SK-N-SH (cell line): ENCODE measurements around the gene MFAP1. TPM values are rescaled to one million over a fixed set of nuclear protein-coding genes. Genes with fewer than 3 reads are reported as not detected.
"Not testable (repeated sequence)": the region's sequence is repeated elsewhere in the genome, so short reads cannot be mapped to it uniquely, and the experiment has no call there.

Experiments used
- CTCF ChIA-PET: fragments of 300-600, 350-600 bp; formaldehyde crosslinking; extraction: SDS; loops from one replicate; lab custom pipeline; 2021; lab: Yijun Ruan, JAX
- POLR2A ChIA-PET: fragments of 350-600 bp; sonication (Branson Sonifier 250); formaldehyde crosslinking; extraction: SDS; loops from one replicate; lab custom pipeline; 2020; ENCODE audit warnings: antibody characterized with exemption, inconsistent platforms; lab: Yijun Ruan, JAX
- DNase-seq: peaks from one replicate; pipeline ENCODE4 v3.0.0; 2012
- H2AFZ ChIP-seq: fragments of 200-600 bp; sonication (generic); 2 replicates; pipeline ENCODE4 v1.8.1; 2016; ENCODE audit warnings: antibody characterized with exemption, mild to moderate bottlenecking, low read depth
- H3F3A ChIP-seq: fragments of 200-600 bp; sonication (generic); replicated peaks from 2 replicates; pipeline ENCODE3; 2016; ENCODE audit warnings: antibody characterized with exemption, mild to moderate bottlenecking; ENCODE audit not compliant: insufficient read depth
- H3K27ac ChIP-seq, 2 experiments: fragments of 200-500 bp in 1 of 2; fragments of 200-600 bp in 1 of 2; sonication (Bioruptor generic) in 1 of 2; sonication (generic), shearing (Covaris generic) in 1 of 2; 2 replicates each; pipeline versions ENCODE4 v1.5.1 to v1.6.1; 2014 to 2016; ENCODE audit warnings: low read depth in 2 of 2, inconsistent platforms in 1 of 2, low read length in 1 of 2, mild to moderate bottlenecking in 1 of 2, mixed read lengths in 1 of 2
- H3K27me3 ChIP-seq: fragments of 200-600 bp; sonication (generic), shearing (Covaris generic); 2 replicates; pipeline ENCODE4 v1.6.1; 2016; ENCODE audit warnings: mixed run types; ENCODE audit not compliant: insufficient read depth
- H3K36me3 ChIP-seq, 2 experiments: fragments of 200-500 bp in 1 of 2; fragments of 200-600 bp in 1 of 2; sonication (Bioruptor generic) in 1 of 2; sonication (generic) in 1 of 2; replicated peaks in 1 of 2; 2 replicates each; pipeline versions ENCODE3 to v1.5.1; 2014 to 2016; ENCODE audit warnings: low read length in 1 of 2, mild to moderate bottlenecking in 1 of 2; ENCODE audit not compliant: insufficient read depth in 2 of 2, control insufficient read depth in 1 of 2
- H3K4me1 ChIP-seq, 2 experiments: fragments of 200-500 bp in 1 of 2; fragments of 200-600 bp in 1 of 2; sonication (Bioruptor generic) in 1 of 2; sonication (generic), shearing (Covaris generic) in 1 of 2; 2 replicates each; pipeline versions ENCODE4 v1.5.1 to v1.6.1; 2014 to 2016; ENCODE audit warnings: low read depth in 1 of 2, low read length in 1 of 2, mixed run types in 1 of 2; ENCODE audit not compliant: insufficient read depth in 2 of 2, control insufficient read depth in 1 of 2
- H3K4me2 ChIP-seq: fragments of 200-600 bp; sonication (generic), shearing (Covaris generic); 2 replicates; pipeline ENCODE4 v1.6.1; 2017; ENCODE audit warnings: mixed run types
- H3K4me3 ChIP-seq, 2 experiments: fragments of 200-500 bp in 1 of 2; fragments of 200-600 bp in 1 of 2; sonication (Bioruptor generic) in 1 of 2; sonication (generic), shearing (Covaris generic) in 1 of 2; 2 replicates each; pipeline versions ENCODE4 v1.5.1 to v1.8.1; 2014 to 2016; ENCODE audit warnings: low read depth in 2 of 2, inconsistent platforms in 1 of 2, low read length in 1 of 2, mild to moderate bottlenecking in 1 of 2, mixed read lengths in 1 of 2, moderate library complexity in 1 of 2
- H3K79me2 ChIP-seq: fragments of 200-600 bp; sonication (generic); 2 replicates; pipeline ENCODE4 v1.8.1; 2017; ENCODE audit warnings: mild to moderate bottlenecking; ENCODE audit not compliant: insufficient read depth
- H3K9ac ChIP-seq: fragments of 200-600 bp; sonication (generic); 2 replicates; pipeline ENCODE4 v1.6.1; 2017; ENCODE audit warnings: mixed run types
- H3K9me2 ChIP-seq: fragments of 200-600 bp; sonication (generic); 2 replicates; pipeline ENCODE4 v1.6.1; 2017; ENCODE audit warnings: mixed run types
- H3K9me3 ChIP-seq: fragments of 200-600 bp; sonication (generic); 2 replicates; pipeline ENCODE4 v1.6.1; 2017; ENCODE audit warnings: mixed run types, mild to moderate bottlenecking, moderate library complexity
- H4K20me1 ChIP-seq: fragments of 200-600 bp; sonication (generic); 2 replicates; pipeline ENCODE4 v1.6.1; 2017; ENCODE audit warnings: mild to moderate bottlenecking, mixed run types; ENCODE audit not compliant: insufficient read depth
- ELF1 ChIP-seq: IDR thresholded peaks from 2 replicates; pipeline ENCODE4 v1.4.0; 2012
- MEF2A ChIP-seq: IDR thresholded peaks from 2 replicates; pipeline ENCODE4 v1.4.0; 2012; ENCODE audit warnings: low read depth, borderline replicate concordance
- NFIC ChIP-seq: IDR thresholded peaks from 2 replicates; pipeline ENCODE4 v1.4.0; 2012; ENCODE audit warnings: borderline replicate concordance
- RFX5 ChIP-seq: IDR thresholded peaks from 2 replicates; pipeline ENCODE4 v1.6.1; 2012; ENCODE audit warnings: mild to moderate bottlenecking, improper control_type of control experiment, low read length
- TCF12 ChIP-seq: IDR thresholded peaks from 2 replicates; pipeline ENCODE4 v1.4.0; 2012
- WGBS: methylation state at CpG from one replicate; pipeline ENCODE4 v1.1.6; 2017; ENCODE audit warnings: low lambda C conversion rate; 5-methylcytosine and 5-hydroxymethylcytosine counted together
- polyA plus RNA-seq, 3 experiments: library from polyadenylated mRNA; depleted of rRNA; stranded (reverse); fragments of >200 nt; gene quantifications; 2 replicates each; pipeline ENCODE4 v1.2.3, GENCODE V29; 2012
- TF ChIP-seq, protein P1 (sequence below): IDR thresholded peaks from 2 replicates; pipeline ENCODE4 v1.4.0; 2012; ENCODE audit warnings: low read depth
- TF ChIP-seq, protein P2 (sequence below): IDR thresholded peaks from 2 replicates; pipeline ENCODE4 v1.6.1; 2012; ENCODE audit warnings: mild to moderate bottlenecking, low read depth, low read length, moderate library complexity

Gene MFAP1
- polyA plus RNA-seq, 1 of the 3 experiments (the other 2 are of a cell fraction) = 16.5 TPM

DNA sequence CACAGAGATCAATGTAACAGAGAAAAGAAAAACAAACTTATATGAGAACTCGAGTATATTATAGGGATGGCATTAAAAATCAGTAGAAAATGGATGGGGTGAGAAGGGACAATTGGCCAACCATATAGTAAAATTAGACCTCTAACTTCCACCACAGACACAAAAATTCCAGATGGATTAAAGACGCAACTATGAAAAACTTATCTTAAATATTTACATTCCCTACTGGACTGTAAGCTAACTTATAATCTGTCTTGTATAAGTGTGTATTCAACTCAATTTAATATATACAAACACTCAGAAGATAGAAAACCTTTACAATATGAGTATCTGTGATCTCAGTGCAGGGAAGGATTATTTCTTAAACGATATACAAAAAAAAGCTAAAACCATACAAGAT lies 3.0 kb downstream of the MFAP1 start:
- H4K20me1 ChIP-seq = 0 out of 2 replicates have a peak, but pooled peaks cover 11% of the 10 kb centered on the region
- peaks cover 12% of the 10 kb centered on the region for H3F3A ChIP-seq
- 0 out of 4 replicates have a peak overlapping the region, but pooled peaks of 1 of the 2 experiments have one; percentile 16 for H3K4me3 ChIP-seq
- H3K4me1 ChIP-seq = peaks cover 8 to 10% of the 10 kb centered on the region in 2 experiments; a peak in 3 of 4 replicates
- ChIA-PET CTCF (interaction anchor here (1.4 kb wide), 1 partner anchor 10 kb away, joined by 3 read pairs; no protein-coding TSS in a partner anchor), POLR2A (interaction anchor here (0.6 kb wide), 1 partner anchor 21 kb away, joined by 3 read pairs; the partner anchor contains the start of gene HYPK)
- WGBS = 53% methylated on average over 3 of the region's 3 CpGs
- TF ChIP-seq, protein P1, sequence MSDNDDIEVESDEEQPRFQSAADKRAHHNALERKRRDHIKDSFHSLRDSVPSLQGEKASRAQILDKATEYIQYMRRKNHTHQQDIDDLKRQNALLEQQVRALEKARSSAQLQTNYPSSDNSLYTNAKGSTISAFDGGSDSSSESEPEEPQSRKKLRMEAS = no peak
- TF ChIP-seq RFX5 (no peak), MEF2A (no peak), ELF1 (no peak), NFIC (no peak), TCF12 (no peak)
- TF ChIP-seq, protein P2, sequence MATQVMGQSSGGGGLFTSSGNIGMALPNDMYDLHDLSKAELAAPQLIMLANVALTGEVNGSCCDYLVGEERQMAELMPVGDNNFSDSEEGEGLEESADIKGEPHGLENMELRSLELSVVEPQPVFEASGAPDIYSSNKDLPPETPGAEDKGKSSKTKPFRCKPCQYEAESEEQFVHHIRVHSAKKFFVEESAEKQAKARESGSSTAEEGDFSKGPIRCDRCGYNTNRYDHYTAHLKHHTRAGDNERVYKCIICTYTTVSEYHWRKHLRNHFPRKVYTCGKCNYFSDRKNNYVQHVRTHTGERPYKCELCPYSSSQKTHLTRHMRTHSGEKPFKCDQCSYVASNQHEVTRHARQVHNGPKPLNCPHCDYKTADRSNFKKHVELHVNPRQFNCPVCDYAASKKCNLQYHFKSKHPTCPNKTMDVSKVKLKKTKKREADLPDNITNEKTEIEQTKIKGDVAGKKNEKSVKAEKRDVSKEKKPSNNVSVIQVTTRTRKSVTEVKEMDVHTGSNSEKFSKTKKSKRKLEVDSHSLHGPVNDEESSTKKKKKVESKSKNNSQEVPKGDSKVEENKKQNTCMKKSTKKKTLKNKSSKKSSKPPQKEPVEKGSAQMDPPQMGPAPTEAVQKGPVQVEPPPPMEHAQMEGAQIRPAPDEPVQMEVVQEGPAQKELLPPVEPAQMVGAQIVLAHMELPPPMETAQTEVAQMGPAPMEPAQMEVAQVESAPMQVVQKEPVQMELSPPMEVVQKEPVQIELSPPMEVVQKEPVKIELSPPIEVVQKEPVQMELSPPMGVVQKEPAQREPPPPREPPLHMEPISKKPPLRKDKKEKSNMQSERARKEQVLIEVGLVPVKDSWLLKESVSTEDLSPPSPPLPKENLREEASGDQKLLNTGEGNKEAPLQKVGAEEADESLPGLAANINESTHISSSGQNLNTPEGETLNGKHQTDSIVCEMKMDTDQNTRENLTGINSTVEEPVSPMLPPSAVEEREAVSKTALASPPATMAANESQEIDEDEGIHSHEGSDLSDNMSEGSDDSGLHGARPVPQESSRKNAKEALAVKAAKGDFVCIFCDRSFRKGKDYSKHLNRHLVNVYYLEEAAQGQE = no peak
- no peak overlapping the region for H3K9ac ChIP-seq
- H3K9me3 ChIP-seq = no peaks in the 10 kb centered on the region
- no peak overlapping the region for H3K27ac ChIP-seq
- H3K79me2 ChIP-seq = peaks cover 78% of the 10 kb centered on the region
- H3K4me2 ChIP-seq = peak overlapping the region; percentile 51
- H3K9me2 ChIP-seq = no peaks in the 10 kb centered on the region
- H3K36me3 ChIP-seq = peaks cover 11 to 17% of the 10 kb centered on the region in 2 experiments
- H3K27me3 ChIP-seq = no peaks in the 10 kb centered on the region
- no peak overlapping the region for H2AFZ ChIP-seq
- no peak for DNase-seq

DNA sequence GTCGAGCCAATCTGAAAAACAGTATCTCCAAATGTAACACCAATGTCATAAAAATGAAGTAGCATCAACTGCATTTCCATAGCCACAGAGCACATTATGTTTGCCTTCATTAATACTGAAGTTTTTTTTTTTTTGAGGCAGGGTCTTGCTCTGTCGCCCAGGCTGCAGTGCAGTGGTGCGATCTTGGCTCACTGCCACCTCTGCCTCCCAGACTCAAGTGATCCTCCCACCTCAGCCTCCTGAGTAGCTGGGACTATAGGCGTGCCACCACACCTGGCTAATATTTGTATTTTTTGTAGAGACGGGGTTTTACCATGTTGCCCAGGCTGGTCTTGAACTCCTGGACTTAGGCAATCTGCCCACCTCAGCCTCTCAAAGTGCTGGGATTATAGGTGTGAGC lies 9.4 kb downstream of the MFAP1 start:
- H3K9me2 ChIP-seq, CTCF ChIA-PET, H3K9ac ChIP-seq, DNase-seq, H3K4me1 ChIP-seq, H4K20me1 ChIP-seq, POLR2A ChIA-PET, H3K9me3 ChIP-seq, H3K27me3 ChIP-seq, H3K27ac ChIP-seq, H3F3A ChIP-seq, H2AFZ ChIP-seq, H3K4me3 ChIP-seq, H3K4me2 ChIP-seq: not testable (repeated sequence)
- WGBS = 97% methylated on average over 5 of the region's 5 CpGs
- Histone ChIP-seq H3K79me2 (peaks cover 36% of the 10 kb centered on the region), H3K36me3 (peaks cover 39 to 68% of the 10 kb centered on the region in 2 experiments)
